K562 (cell line): ENCODE results near the gene HPS1.

Experiments used
- BACH1 ChIP-seq: fragments of 200-800 bp; sonication (Bioruptor generic); IDR thresholded peaks from 2 replicates; pipeline ENCODE4 v1.6.1; 2016; ENCODE audit warnings: missing genetic modification characterization, missing compliant biosample characterization
- POLR2A ChIP-seq: fragments of 450-650 bp; conservative IDR thresholded peaks from 2 replicates; pipeline ENCODE4 v1.6.1; 2016
- SIN3A ChIP-seq, 2 experiments: fragments of 150-350 bp in 1 of 2; IDR thresholded peaks; 2 replicates each; pipeline ENCODE4 v1.6.1; 2011 to 2016; ENCODE audit warnings: borderline replicate concordance in 2 of 2, low read depth in 2 of 2, low read length in 2 of 2, mild to moderate bottlenecking in 2 of 2, moderate library complexity in 2 of 2; ENCODE audit not compliant: control insufficient read depth in 1 of 2
- SIX5 ChIP-seq, 2 experiments: IDR thresholded peaks; 2 replicates each; pipeline ENCODE4 v1.6.1; 2011; ENCODE audit warnings: low read length in 2 of 2, borderline replicate concordance in 1 of 2, low read depth in 1 of 2, mild to moderate bottlenecking in 1 of 2, moderate library complexity in 1 of 2; ENCODE audit not compliant: insufficient read depth in 1 of 2
- TAF7 ChIP-seq: fragments of 450-650 bp; IDR thresholded peaks from 2 replicates; pipeline ENCODE4 v1.6.1; 2016; ENCODE audit warnings: missing genetic modification characterization, missing compliant biosample characterization
- TCF7 ChIP-seq: sonication (generic); IDR thresholded peaks from 2 replicates; pipeline ENCODE4 v1.6.1; 2016; ENCODE audit warnings: antibody characterized with exemption, borderline replicate concordance
- ZNF143 ChIP-seq: sonication (generic); formaldehyde crosslinking; IDR thresholded peaks from 2 replicates; pipeline ENCODE4 v1.9.0; 2022; ENCODE audit warnings: mild to moderate bottlenecking, missing genetic modification reagents
- TF ChIP-seq, protein P1 (sequence below): fragments of 450-650 bp; IDR thresholded peaks from 2 replicates; pipeline ENCODE4 v1.6.1; 2018; ENCODE audit not compliant: partially characterized antibody

DNA sequence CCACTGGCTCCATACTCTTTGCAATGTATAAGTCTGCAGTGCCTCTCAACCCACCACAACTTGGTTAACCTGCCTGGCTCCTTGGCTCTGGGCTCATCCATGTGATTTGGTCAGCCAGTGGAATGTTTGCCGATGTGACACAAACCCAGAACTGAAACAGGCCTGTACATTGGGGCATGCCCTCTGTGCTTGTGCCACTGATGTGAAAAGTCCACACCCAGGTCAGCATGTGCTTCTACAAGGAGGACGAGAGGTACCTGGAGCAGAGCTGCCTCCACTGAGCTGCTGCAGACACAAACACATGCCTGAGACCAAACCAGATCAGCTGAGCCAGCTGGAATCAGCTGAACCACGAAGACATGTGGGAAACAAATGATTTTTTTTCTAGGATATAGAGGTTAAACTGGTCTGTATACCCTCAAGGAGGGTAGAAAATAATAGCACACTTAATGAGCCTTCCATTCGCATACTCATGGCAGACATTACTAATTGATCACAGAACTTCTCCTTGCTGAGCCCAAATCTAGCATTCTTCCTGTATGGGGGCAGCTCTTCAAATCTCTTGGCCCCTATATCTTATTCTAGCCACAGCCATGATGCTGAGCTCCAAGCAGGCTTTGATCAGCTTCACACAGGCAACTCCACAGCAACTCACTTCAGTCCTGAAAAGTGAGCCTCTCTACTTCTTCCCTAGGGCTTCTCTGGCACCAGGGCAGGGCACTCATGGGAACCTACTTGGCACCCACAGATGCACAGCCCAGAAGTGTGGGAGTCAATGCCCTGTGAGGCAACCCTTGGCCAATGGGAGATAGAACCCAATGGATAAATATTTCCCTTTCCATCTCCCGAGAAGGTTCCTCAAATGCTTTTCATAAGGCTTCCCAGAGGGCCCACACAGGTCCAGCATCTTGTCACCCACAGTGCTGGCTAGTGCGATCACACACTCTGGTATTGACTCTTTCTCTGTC lies 50.4 kb downstream of the HPS1 start:
- TF ChIP-seq TAF7 (tag) (no peak), TCF7 (no peak), POLR2A (no peak), ZNF143 (CRISPR knock-in tag) (no peak), SIN3A (IDR thresholded peaks at IDR 0.05; ENCODE audit: borderline replicate concordance in 2 of 2, control insufficient read depth in 1 of 2, low read depth in 2 of 2, low read length in 2 of 2) (no peak), BACH1 (tag) (no peak), SIX5 (IDR thresholded peaks at IDR 0.05; ENCODE audit: borderline replicate concordance in 1 of 2, insufficient read depth in 1 of 2, low read depth in 1 of 2, low read length in 2 of 2) (no peak)
- TF ChIP-seq, protein P1, sequence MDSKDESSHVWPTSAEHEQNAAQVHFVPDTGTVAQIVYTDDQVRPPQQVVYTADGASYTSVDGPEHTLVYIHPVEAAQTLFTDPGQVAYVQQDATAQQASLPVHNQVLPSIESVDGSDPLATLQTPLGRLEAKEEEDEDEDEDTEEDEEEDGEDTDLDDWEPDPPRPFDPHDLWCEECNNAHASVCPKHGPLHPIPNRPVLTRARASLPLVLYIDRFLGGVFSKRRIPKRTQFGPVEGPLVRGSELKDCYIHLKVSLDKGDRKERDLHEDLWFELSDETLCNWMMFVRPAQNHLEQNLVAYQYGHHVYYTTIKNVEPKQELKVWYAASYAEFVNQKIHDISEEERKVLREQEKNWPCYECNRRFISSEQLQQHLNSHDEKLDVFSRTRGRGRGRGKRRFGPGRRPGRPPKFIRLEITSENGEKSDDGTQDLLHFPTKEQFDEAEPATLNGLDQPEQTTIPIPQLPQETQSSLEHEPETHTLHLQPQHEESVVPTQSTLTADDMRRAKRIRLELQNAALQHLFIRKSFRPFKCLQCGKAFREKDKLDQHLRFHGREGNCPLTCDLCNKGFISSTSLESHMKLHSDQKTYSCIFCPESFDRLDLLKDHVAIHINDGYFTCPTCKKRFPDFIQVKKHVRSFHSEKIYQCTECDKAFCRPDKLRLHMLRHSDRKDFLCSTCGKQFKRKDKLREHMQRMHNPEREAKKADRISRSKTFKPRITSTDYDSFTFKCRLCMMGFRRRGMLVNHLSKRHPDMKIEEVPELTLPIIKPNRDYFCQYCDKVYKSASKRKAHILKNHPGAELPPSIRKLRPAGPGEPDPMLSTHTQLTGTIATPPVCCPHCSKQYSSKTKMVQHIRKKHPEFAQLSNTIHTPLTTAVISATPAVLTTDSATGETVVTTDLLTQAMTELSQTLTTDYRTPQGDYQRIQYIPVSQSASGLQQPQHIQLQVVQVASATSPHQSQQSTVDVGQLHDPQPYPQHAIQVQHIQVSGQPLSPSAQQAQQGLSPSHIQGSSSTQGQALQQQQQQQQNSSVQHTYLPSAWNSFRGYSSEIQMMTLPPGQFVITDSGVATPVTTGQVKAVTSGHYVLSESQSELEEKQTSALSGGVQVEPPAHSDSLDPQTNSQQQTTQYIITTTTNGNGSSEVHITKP, result no peak
